NCI-H1930 (cell line): Measurements from ENCODE around the gene AFF3.
"Not testable (repeated sequence)": the region's sequence is repeated elsewhere in the genome, so short reads cannot be mapped to it uniquely, and the experiment has no call there.

ENCODE experiments used
- DNase-seq, 2 experiments: peaks; one replicate each; lab custom pipeline; 2025; lab: John Stamatoyannopoulos, UW

AFF3 gene

GRCh38 chr2:99961196-99961913 lies 181.0 kb downstream of the AFF3 start:
- DNase-seq, result no peak

- DNase-seq, result no peak
Measured at GRCh38 chr2:99960790-99961189, 181.6 kb downstream of the AFF3 start.

- no peak for DNase-seq
Measured at GRCh38 chr2:99960291-99960690, 182.1 kb downstream of the AFF3 start.

- DNase-seq, result no peak
Measured at GRCh38 chr2:99959261-99960014, 183.0 kb downstream of the AFF3 start.

- DNase-seq, result no peak
Measured at GRCh38 chr2:99957332-99958133, 184.9 kb downstream of the AFF3 start.

- no peak for DNase-seq
Measured at GRCh38 chr2:99956232-99957030, 186.0 kb downstream of the AFF3 start.

- no peak for DNase-seq
Measured at GRCh38 chr2:99953750-99954149, 188.6 kb downstream of the AFF3 start.

GRCh38 chr2:99949963-99950362 lies 192.4 kb downstream of the AFF3 start:
- no peak for DNase-seq

GRCh38 chr2:99949530-99949929 lies 192.9 kb downstream of the AFF3 start:
- no peak for DNase-seq

- no peak for DNase-seq
Measured at GRCh38 chr2:99948010-99948409, 194.4 kb downstream of the AFF3 start.

- DNase-seq, result not testable (repeated sequence)
Measured at GRCh38 chr2:99947366-99947765, 195.0 kb downstream of the AFF3 start.

GRCh38 chr2:99944019-99944418 lies 198.4 kb downstream of the AFF3 start:
- DNase-seq, result no peak

- no peak for DNase-seq
Measured at GRCh38 chr2:99942561-99943347, 199.6 kb downstream of the AFF3 start.

GRCh38 chr2:99940963-99941362 lies 201.4 kb downstream of the AFF3 start:
- DNase-seq, result no peak

GRCh38 chr2:99939135-99939534 lies 203.3 kb downstream of the AFF3 start:
- DNase-seq, result no peak

GRCh38 chr2:99938250-99938649 lies 204.1 kb downstream of the AFF3 start:
- DNase-seq, result no peak

GRCh38 chr2:99936065-99936464 lies 206.3 kb downstream of the AFF3 start:
- DNase-seq, result no peak

- no peak for DNase-seq
Measured at GRCh38 chr2:99935662-99936061, 206.7 kb downstream of the AFF3 start.

GRCh38 chr2:99933894-99934650 lies 208.3 kb downstream of the AFF3 start:
- no peak for DNase-seq

GRCh38 chr2:99933491-99933890 lies 208.9 kb downstream of the AFF3 start:
- not testable (repeated sequence) for DNase-seq
